ENCODE results near the gene DAAM1. TPM values are rescaled to one million over a fixed set of nuclear protein-coding genes. Genes with fewer than 3 reads are reported as not detected.

The DAAM1 gene
- total RNA-seq, 1 donor = 22.0 TPM

DNA sequence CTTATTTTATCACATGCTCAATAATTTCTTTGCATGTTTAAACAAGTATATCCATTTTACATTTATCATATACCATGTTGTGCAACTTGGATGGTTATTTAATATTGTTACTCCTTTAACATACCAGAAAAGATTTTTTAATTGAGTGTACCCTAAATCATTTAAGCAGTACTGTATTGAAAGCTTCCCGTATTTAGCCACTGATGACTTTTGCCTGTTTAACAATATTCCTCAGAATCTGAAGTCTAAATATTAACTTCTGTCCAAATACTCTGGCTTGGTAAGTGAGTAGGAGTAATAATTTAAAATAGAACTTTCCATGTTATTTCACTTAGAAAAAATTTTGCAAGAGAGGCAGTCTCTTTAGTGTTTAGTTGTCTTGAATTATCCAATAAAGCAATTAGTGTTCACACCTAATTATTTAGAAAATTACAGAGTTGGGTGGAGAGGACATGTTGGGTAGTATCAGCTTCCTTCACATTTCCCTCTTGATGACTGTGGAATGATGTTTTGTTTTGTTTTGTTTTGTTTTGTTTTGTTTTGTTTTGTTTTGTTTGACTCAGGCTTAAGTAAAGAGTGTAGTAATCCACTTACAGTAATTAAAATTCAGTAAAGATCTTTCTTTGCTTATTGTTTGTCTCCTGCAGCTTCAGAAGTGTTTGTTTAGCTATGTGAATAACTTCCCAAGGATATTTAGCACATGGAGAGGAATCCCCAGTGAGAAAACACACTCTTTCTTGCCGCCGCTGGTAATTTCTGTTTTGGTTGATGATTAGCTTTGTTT is 59.5 kb downstream of the DAAM1 start:
- TF ChIP-seq, protein P1, sequence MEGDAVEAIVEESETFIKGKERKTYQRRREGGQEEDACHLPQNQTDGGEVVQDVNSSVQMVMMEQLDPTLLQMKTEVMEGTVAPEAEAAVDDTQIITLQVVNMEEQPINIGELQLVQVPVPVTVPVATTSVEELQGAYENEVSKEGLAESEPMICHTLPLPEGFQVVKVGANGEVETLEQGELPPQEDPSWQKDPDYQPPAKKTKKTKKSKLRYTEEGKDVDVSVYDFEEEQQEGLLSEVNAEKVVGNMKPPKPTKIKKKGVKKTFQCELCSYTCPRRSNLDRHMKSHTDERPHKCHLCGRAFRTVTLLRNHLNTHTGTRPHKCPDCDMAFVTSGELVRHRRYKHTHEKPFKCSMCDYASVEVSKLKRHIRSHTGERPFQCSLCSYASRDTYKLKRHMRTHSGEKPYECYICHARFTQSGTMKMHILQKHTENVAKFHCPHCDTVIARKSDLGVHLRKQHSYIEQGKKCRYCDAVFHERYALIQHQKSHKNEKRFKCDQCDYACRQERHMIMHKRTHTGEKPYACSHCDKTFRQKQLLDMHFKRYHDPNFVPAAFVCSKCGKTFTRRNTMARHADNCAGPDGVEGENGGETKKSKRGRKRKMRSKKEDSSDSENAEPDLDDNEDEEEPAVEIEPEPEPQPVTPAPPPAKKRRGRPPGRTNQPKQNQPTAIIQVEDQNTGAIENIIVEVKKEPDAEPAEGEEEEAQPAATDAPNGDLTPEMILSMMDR (IDR thresholded peaks at IDR 0.05; ENCODE audit: insufficient read depth, low read depth, low read length) = no peak
- peak; percentile 45 for DNase-seq (ENCODE audit: low read depth)

DNA sequence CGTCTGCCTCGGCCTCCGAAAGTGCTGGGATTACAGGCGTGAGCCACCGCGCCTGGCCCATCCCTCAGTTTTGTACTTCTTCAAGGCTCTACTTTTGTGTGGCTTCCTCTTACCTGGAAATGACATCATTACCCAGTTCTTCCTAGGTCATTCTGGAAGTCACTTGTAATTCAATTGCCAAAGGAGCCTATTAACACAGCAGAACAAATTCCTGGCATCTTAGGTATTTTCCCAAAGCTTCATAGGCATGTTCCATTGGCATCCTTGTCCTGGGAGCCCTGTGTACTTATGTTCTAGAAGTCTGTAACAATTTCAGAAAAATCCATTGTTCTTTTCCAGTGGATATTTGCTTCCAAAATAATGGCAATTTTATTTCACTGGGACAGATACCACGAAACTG is 60.6 kb downstream of the DAAM1 start:
- TF ChIP-seq, protein P1 (IDR thresholded peaks at IDR 0.05; ENCODE audit: insufficient read depth, low read depth, low read length) = no peak
- no peak for DNase-seq (ENCODE audit: low read depth)
- no peak overlapping the region for H3K4me3 ChIP-seq (ENCODE audit: low read depth, low read length)

More for the DNA sequence above, 59.5 kb downstream of the DAAM1 start:
- H3K4me3 ChIP-seq (ENCODE audit: low read depth, low read length) = no peak overlapping the region

DNA sequence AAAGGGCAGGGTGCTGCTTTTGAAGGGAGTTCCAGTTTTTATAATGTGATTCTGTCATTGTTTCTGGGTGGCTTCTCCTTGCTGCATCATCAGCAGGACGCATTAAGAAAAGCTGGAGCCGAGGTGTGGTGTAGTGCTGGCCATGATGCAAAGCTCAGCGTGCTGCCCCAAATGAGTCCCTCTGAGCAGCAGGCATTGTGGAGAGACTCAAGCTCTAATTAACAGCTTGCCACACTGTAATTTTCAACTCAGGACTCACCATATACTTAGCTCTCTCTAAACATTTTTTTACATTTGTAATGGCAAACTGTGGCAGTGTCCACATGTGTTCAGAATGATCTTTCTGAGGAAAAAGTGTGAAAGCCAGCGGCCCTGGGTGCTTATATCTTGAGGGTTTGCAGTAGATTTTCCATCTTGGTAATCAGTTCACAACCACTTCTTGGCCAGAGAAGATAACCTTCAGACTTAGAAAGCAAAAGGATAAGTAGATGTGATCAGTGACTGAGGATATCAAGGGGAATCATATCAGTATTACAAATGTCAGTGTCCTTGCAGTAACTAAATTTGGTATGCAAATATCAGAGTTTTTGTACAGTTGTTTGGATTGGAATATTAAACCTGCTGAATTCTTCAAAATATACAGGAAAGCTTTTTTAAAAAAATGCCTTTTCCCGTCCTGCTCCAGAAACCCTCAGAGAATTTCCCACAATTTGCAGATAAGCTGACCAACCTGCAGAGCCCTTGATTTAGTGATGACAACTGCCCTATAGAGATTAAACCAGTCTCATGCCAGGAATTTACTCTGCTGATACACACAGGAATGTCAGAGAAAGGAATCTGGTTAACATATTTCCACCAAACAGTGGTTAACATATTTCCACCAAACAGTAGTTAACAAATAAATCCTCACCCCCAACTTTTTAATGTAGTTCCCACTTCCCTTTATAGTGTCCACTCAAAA is 63.6 kb downstream of the DAAM1 start:
- H3K4me3 ChIP-seq (ENCODE audit: low read depth, low read length) = no peak overlapping the region
- DNase-seq (ENCODE audit: low read depth) = peak; percentile 71
- TF ChIP-seq, protein P1 (IDR thresholded peaks at IDR 0.05; ENCODE audit: insufficient read depth, low read depth, low read length) = no peak

DNA sequence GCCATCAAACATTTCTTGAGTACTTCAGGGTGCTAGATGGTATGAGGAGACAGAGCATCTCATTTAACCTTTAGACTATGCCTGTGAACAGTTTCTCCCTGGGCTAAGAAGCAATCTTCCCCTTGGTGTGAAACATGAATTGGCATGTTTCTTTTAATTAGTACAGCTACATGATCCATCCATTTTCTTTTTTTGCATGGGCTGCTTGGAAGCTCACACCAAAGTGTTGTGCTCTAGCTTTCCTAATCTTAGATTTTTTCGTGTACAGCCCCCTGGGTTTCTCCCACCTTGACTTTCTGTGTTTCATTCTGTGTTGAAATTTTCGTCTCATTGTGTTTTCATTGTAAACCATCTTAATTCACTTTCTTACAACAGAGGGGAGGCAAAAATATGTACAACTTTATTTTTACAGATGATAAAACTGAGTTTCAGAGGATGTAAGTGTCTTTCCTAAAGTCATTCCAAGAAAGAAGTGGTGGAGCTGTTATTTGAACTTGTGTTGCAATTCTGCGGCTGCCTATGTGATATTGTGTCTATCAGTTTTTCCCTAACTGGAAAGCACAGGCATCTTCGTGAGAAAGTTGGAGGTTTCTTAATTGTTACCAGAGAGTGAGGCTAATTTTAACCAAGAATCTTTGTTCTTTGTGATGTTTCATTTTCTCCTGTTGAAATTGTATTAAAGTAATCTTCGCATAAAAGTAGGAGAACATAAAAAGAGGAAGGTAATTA is 64.5 kb downstream of the DAAM1 start:
- DNase-seq (ENCODE audit: low read depth) = peak; percentile 82
- no peak overlapping the region for H3K4me3 ChIP-seq (ENCODE audit: low read depth, low read length)
- TF ChIP-seq, protein P1 (IDR thresholded peaks at IDR 0.05; ENCODE audit: insufficient read depth, low read depth, low read length) = no peak

DNA sequence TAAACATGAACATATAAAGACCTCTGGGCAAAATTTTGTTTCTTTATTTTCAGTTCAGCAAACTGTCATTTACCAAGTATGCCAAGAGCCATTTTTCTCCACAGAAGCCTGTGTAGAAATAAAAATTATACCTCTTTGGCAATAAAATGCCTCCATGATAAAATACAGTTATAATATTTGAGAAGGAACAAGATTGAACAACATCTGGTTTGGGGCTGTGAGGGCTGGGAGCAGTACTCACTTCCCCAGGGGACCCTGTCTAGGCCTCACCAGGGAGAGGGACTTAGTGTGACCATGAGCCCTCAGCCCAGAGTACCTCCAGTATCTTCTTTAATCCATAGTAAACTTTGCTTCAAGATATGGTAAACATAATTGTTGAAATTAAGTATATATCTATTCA is 65.1 kb downstream of the DAAM1 start:
- H3K4me3 ChIP-seq (ENCODE audit: low read depth, low read length) = no peak overlapping the region
- TF ChIP-seq, protein P1 (IDR thresholded peaks at IDR 0.05; ENCODE audit: insufficient read depth, low read depth, low read length) = no peak
- DNase-seq (ENCODE audit: low read depth) = no peak

DNA sequence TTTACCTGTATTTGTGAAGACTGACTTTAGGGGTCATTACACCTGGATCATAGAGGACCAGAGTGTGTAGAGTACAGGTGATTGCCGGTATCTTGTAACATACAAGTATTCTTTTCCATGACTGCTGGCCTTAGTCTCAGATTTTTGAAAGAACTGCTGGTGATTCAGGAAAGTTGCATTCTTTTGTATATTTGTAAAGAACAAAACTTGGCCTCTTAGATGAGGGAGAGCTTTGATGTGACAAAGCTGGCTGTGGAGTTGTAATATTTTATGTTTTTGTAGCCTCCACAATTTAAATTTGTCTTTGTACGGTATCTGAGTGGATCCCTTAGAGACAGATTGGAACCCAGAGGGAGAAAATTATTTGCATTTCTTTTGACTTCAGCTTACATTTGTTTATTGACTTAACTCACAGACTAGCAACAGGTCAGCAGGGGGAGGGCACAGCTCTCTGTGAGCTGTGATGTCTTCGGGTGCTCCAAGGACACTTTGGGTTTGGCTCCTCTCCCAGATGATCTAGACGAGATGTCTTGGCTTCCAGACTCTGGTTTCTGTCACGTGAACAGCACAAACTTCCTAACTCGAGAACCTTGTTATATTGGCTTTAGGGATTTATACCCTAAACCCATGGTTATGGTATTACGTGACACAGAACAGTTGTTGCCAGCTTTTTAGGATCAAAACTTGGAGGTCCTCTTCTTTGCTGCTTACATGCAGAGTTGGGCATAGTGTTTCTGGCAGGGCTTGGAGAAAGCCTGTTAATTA is 65.9 kb downstream of the DAAM1 start:
- TF ChIP-seq, protein P1 (IDR thresholded peaks at IDR 0.05; ENCODE audit: insufficient read depth, low read depth, low read length) = no peak
- DNase-seq (ENCODE audit: low read depth) = peak; percentile 98
- no peak overlapping the region for H3K4me3 ChIP-seq (ENCODE audit: low read depth, low read length)
